Smooth muscle cell (in vitro differentiated cells): ENCODE measurements around the gene ZNF143. TPM values are rescaled to one million over a fixed set of nuclear protein-coding genes. Genes with fewer than 3 reads are reported as not detected.
A peak's percentile ranks its signal among the peaks of the same experiment; 100 is the strongest.

ENCODE experiments used
- DNase-seq: peaks from one replicate; lab custom pipeline; 2025; ENCODE audit not compliant: unreplicated experiment; lab: John Stamatoyannopoulos, UW
- H2AFZ ChIP-seq: fragments of 200-600 bp; sonication (generic); 2 replicates; pipeline ENCODE4 v1.6.0; 2016; ENCODE audit warnings: antibody characterized with exemption, low read depth, mild to moderate bottlenecking
- H3F3A ChIP-seq: fragments of 200-600 bp; sonication (generic); 2 replicates; pipeline ENCODE4 v1.6.0; 2017; ENCODE audit warnings: antibody characterized with exemption, low read depth
- H3K27ac ChIP-seq: fragments of 200-600 bp; sonication (generic); 2 replicates; pipeline ENCODE4 v1.5.1; 2016; ENCODE audit warnings: low read depth, mild to moderate bottlenecking
- H3K27me3 ChIP-seq: fragments of 200-600 bp; sonication (generic); 2 replicates; pipeline ENCODE4 v1.6.1; 2016; ENCODE audit warnings: low read depth, mild to moderate bottlenecking
- H3K36me3 ChIP-seq: fragments of 200-600 bp; sonication (generic); 2 replicates; pipeline ENCODE4 v1.5.1; 2016; ENCODE audit warnings: low read depth
- H3K4me1 ChIP-seq: fragments of 200-600 bp; sonication (generic); 2 replicates; pipeline ENCODE4 v1.5.1; 2016; ENCODE audit warnings: low read depth
- H3K4me2 ChIP-seq: fragments of 200-600 bp; sonication (generic); 2 replicates; pipeline ENCODE4 v1.6.0; 2016; ENCODE audit warnings: mild to moderate bottlenecking
- H3K4me3 ChIP-seq: fragments of 200-600 bp; sonication (generic); 2 replicates; pipeline ENCODE4 v1.5.1; 2016; ENCODE audit warnings: mild to moderate bottlenecking
- H3K79me2 ChIP-seq: fragments of 200-600 bp; sonication (generic); 2 replicates; pipeline ENCODE4 v1.6.0; 2016; ENCODE audit warnings: low read depth, mild to moderate bottlenecking
- H3K9ac ChIP-seq: fragments of 200-600 bp; sonication (generic); 2 replicates; pipeline ENCODE4 v1.6.0; 2016; ENCODE audit warnings: low read depth
- H3K9me3 ChIP-seq: fragments of 200-600 bp; sonication (generic); replicated peaks from 2 replicates; pipeline ENCODE4 v1.5.1; 2016; ENCODE audit warnings: low read depth
- H4K20me1 ChIP-seq: fragments of 200-600 bp; sonication (generic); 2 replicates; pipeline ENCODE4 v1.6.0; 2016; ENCODE audit warnings: low read depth
- WGBS: methylation state at CpG from one replicate; pipeline ENCODE4 v1.1.7; 2016; ENCODE audit warnings: low lambda C conversion rate; 5-methylcytosine and 5-hydroxymethylcytosine counted together
- polyA plus RNA-seq: library from polyadenylated mRNA; unstranded; fragments of >200 nt; fragmentation: Nextera tagmentation; extraction: Ambion mirVana; gene quantifications from 2 replicates; pipeline ENCODE4 v1.2.1, GENCODE V29; 2016
- total RNA-seq: library from RNA; depleted of rRNA; stranded (reverse); fragments of >200 nt; gene quantifications from 2 replicates; pipeline ENCODE4 v1.2.3, GENCODE V29; 2014
- TF ChIP-seq, protein P1 (sequence below): fragments of 200-600 bp; sonication (generic); IDR thresholded peaks from 2 replicates; pipeline ENCODE4 v1.5.1; 2017; ENCODE audit warnings: borderline replicate concordance, mild to moderate bottlenecking, antibody characterized with exemption; ENCODE audit not compliant: insufficient read depth, poor library complexity, severe bottlenecking

ZNF143 gene
- total and polyA plus RNA-seq, 2 experiments from 2014 or later = 30.9 to 48.6 TPM

DNA sequence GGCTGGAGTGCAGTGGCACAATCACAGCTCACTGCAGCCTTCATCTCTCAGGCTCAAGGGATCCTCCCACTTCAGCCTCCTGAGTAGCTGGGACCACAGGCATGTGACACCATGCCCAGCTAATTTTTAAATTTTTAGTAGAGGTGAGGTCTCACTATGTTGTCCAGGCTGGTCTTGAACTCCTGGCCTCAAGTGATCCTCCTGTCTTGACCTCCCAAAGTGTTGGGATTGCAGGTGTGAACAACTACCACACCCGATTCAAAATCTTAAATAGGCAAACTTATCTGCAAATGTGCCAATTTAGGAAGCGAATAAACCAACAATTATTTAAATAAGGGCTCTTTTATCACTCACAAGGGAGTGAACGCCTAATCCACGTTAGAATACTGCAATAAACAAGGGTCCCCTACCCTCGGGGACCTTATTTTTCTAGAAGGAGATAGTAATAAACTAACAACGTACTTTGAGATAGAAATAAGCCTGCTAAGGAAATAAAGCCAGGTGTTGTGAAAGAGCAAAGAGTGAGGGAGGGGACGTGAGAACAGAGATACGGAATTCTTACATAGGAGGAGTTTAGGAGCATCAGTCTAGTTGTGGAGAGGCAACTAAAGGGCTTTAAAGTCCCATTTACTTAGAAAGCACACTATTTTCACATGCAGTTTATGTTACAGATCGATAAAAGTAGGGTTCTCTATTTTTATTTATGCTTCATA is 109.7 kb downstream of the ZNF143 start:
- Histone ChIP-seq H3K4me1 (peaks cover 32% of the 10 kb centered on the region), H3K27ac (peak overlapping the region; percentile 100), H3K9ac (no peak overlapping the region), H3K4me3 (no peak overlapping the region), H3K79me2 (peaks cover 12% of the 10 kb centered on the region), H3K36me3 (no peaks in the 10 kb centered on the region), H3F3A (peaks cover 21% of the 10 kb centered on the region), H2AFZ (no peak overlapping the region), H3K4me2 (no peak overlapping the region), H3K27me3 (no peaks in the 10 kb centered on the region), H4K20me1 (no peaks in the 10 kb centered on the region), H3K9me3 (no peaks in the 10 kb centered on the region)
- TF ChIP-seq, protein P1, sequence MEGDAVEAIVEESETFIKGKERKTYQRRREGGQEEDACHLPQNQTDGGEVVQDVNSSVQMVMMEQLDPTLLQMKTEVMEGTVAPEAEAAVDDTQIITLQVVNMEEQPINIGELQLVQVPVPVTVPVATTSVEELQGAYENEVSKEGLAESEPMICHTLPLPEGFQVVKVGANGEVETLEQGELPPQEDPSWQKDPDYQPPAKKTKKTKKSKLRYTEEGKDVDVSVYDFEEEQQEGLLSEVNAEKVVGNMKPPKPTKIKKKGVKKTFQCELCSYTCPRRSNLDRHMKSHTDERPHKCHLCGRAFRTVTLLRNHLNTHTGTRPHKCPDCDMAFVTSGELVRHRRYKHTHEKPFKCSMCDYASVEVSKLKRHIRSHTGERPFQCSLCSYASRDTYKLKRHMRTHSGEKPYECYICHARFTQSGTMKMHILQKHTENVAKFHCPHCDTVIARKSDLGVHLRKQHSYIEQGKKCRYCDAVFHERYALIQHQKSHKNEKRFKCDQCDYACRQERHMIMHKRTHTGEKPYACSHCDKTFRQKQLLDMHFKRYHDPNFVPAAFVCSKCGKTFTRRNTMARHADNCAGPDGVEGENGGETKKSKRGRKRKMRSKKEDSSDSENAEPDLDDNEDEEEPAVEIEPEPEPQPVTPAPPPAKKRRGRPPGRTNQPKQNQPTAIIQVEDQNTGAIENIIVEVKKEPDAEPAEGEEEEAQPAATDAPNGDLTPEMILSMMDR = no peak
- DNase-seq = no peak
- 84% methylated on average over 9 of the region's 9 CpGs for whole genome bisulfite sequencing

DNA sequence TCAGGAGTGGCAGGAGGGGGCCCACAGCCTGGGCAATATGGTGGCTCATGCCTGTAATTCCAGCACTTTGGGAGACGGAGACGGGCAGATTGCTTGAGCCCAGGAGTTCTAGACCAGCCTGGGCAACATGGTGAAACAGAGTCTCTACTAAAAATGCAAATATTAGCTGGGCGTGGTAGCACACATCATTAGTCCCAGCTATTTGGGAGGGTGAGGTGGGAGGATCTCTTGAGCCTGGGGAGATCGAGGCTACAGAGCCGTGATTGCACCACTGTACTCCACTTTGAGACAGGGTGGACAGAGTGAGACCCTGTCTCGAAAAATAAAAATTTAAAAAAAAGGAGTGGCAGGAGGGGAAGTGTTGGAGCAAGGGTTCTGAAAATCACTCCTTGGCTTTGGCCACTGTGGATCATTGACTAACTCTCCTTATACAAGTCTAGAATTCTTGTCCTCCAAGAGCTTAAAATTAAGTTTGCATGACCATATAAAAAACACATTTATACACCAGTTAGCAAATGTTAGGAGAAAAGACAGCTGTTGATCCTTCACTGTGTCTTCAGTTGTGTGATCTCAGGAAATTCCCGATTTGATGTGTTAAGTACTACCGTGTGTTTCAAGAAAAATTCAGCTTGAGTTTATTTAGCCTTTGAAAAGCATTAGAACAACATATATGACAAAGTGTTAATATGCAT is 110.4 kb downstream of the ZNF143 start:
- Histone ChIP-seq H3K36me3 (no peaks in the 10 kb centered on the region), H3K4me3 (no peak overlapping the region), H3K79me2 (peaks cover 19% of the 10 kb centered on the region), H3K9ac (no peak overlapping the region), H3K9me3 (no peaks in the 10 kb centered on the region), H3K27me3 (no peaks in the 10 kb centered on the region), H3K27ac (peak overlapping the region; percentile 100), H3K4me1 (peaks cover 31% of the 10 kb centered on the region), H3K4me2 (no peak overlapping the region), H4K20me1 (peaks cover 2% of the 10 kb centered on the region), H2AFZ (no peak overlapping the region), H3F3A (peaks cover 21% of the 10 kb centered on the region)
- DNase-seq = no peak
- WGBS = 79% methylated on average over 8 of the region's 8 CpGs
- TF ChIP-seq, protein P1 = no peak

DNA sequence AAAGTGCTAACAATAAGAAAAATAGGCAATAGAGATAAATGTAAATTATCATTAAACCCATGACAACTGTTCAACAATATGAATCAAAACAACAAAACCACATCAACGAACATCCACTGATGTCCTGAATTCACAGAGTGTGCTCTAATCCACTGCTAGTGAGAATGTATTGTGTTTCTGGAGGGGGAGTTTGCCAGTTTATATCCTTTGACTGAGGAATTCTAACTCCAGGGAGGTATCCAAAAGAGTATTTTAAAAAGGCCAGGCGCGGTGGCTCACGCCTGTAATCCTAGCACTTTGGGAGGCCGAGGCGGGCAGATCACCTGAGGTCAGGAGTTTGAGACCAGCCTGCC is 110.9 kb downstream of the ZNF143 start:
- H3K27ac ChIP-seq = peak overlapping the region; percentile 100
- 76% methylated on average over 6 of the region's 6 CpGs for WGBS
- H3K4me1 ChIP-seq = peaks cover 31% of the 10 kb centered on the region
- TF ChIP-seq, protein P1 = no peak
- H3K36me3 ChIP-seq = no peaks in the 10 kb centered on the region
- peaks cover 16% of the 10 kb centered on the region for H3F3A ChIP-seq
- no peaks in the 10 kb centered on the region for H3K9me3 ChIP-seq
- peak overlapping the region; percentile 87 for H3K9ac ChIP-seq
- no peak overlapping the region for H3K4me3 ChIP-seq
- H3K4me2 ChIP-seq = peak overlapping the region; percentile 91
- peaks cover 24% of the 10 kb centered on the region for H3K79me2 ChIP-seq
- no peak overlapping the region for H2AFZ ChIP-seq
- H3K27me3 ChIP-seq = no peaks in the 10 kb centered on the region
- DNase-seq = no peak
- peaks cover 5% of the 10 kb centered on the region for H4K20me1 ChIP-seq
